CD4-positive, alpha-beta T cell treated with Interleukin-17A for 4 hours (primary cell): Measurements from ENCODE around the gene RPRM.
"Not testable (repeated sequence)": the region's sequence is repeated elsewhere in the genome, so short reads cannot be mapped to it uniquely, and the experiment has no call there.

Experiments used
- DNase-seq: peaks from one replicate; pipeline ENCODE4 v3.0.0-alpha.2; 2020; ENCODE audit warnings: mixed read lengths

RPRM gene

DNA sequence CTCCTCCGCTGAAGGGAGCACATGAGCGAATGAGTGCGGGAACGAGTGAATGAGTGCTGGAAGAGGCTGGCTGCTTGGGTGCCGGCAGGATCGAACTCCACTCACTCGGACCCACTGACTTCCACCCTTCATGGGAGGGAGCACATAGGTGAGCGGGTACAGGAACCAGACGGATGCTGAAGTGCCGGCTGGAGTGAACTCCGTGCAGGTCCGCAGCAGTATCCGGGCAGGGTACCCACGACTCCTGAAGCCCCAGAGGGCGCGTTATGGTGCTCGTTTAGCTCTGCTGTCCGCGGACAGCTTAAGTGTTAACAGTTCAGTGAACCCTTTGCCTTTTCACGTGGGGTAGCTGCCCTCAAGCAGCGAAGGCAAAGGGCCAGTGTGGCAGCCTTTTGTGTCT, 23.2 kb downstream of the RPRM start:
- no peak for DNase-seq

DNA sequence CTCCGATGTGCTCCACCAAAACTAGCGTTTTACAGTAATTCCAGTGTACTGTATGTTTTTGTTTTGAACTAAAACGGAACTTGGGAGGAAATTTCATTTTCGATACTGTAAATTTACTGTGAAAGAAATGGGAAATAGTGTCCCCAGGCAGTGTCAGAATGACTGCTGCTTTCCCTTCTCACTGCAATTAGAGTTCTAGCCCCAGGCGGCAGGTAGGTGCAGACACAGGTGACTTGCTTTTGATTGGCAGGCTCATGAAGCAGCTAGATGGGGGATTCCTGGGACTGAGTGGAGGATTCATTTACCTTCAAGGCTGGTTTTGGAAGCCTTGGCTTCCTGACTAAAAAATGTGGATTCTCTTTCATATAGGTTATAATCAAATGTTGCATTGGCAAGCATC, 27.0 kb downstream of the RPRM start:
- no peak for DNase-seq

DNA sequence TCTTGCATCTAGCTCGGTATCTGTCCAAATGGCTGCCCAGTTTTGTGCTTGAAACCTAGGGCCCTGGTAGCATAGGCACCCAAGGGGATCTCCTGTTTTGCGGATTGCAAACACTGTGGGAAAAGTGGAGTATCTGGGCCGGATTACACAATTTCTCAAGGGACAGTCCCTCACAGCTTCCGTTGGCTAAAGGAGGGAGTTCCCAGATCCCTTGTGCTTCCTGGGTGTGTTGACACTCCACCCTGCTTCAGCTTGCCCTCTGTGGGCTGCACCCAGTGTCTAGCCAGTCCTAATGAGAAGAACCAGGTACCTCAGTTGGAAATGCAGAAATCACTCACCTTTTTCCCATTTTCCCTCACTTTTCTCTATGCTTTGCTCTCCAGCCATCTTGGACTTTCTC, 35.5 kb downstream of the RPRM start:
- DNase-seq = no peak

DNA sequence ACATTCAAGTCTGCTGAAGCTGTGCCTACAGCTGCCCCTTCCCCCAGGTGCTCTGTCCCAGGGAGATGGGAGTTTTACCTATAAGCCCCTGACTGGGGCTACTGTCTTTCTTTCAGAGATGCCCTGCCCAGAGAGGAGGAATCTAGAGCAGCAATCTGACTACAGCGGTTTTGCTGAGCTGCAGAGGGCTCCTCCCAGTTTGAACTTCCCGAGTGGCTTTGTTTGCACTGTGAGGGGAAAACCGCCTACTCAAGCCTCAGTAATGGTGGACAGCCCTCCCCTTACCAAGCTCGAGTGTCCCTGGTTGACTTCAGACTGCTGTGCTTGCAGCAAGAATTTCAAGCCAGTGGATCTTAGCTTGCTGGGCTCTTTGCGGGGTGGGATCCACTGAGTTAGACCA, 35.9 kb downstream of the RPRM start:
- DNase-seq = not testable (repeated sequence)

- DNase-seq = not testable (repeated sequence)
Observed at GRCh38 chr2:153440090-153440489, 38.5 kb downstream of the RPRM start.

DNA sequence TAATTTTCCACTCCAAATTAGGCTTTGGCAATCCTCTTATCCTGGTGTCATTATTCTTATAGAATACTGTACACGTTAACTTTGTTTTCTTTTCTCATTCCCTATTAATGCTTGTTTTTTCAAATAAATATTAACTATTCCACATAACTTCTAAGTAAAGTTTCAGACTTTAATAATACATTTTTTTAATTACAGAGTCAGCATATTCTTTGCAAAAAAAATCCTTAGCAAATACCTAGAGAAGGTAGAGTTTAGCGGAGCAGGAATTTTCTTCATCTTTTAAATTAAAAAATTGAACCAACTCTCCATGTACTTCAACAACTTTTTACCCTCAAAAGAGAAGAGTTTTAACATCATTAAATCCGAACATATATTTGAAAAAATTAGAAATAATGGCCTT, 45.2 kb downstream of the RPRM start:
- no peak for DNase-seq

DNA sequence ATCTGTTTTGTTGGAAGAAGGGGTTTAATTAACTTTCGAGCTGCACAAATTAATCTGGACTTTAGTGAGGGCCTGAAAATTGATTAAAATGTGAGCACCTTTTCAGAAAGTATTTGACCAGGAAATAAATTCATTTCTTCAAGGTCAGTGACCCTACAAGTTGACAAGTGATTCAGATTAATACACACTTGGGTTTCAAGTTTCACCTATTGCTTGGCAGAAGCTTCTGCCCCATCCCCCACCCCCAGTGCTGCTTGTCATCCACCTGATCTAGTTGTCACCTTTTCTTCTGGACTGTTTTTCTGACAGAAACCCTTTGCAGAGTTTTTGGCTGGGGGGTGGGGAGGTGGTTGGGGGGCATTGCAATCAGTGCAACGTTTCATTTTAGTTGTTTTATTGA, 46.2 kb downstream of the RPRM start:
- no peak for DNase-seq

DNA sequence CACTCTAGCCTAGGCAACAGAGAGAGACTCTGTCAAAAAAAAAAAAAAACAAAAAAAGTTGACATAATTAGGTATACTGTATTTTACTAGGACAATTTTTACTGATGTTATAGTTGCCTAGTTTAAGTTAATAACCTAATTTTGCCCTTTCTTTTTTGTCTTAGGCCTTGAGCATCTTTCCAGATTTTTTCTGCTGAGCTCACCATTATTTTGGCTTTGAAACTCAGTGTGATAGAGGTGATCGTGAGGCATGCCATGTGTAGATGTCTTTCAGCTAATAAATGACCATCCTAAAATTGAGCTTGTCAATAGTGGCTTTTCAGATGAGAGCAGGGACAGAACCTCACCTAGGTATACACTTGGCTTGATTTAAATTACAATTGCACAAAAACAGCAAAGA, 47.4 kb downstream of the RPRM start:
- no peak for DNase-seq
